HG02870 (cell line): Measurements from ENCODE around the gene CHD3.

Source experiments
- ATAC-seq: cut with Tn5 transposase; IDR thresholded peaks from one replicate; pipeline ENCODE4 v1.9.1; 2021; ENCODE audit warnings: mild to moderate bottlenecking, moderate library complexity; ENCODE audit not compliant: unreplicated experiment

The CHD3 gene

GRCh38 chr17:7893187-7893880, 4.7 kb downstream of the CHD3 start:
- ATAC-seq, result no peak

- no peak for ATAC-seq
These were observed 5.6 kb downstream of the CHD3 start for GRCh38 chr17:7894226-7894625.

- ATAC-seq, result no peak
These were observed 6.3 kb downstream of the CHD3 start for GRCh38 chr17:7894866-7895265.

- no peak for ATAC-seq
These were observed 8.5 kb downstream of the CHD3 start for GRCh38 chr17:7897090-7897489.

GRCh38 chr17:7897773-7898172, 9.2 kb downstream of the CHD3 start:
- no peak for ATAC-seq

GRCh38 chr17:7903154-7904103, 14.8 kb downstream of the CHD3 start:
- ATAC-seq, result no peak

GRCh38 chr17:7909089-7909488, 20.5 kb downstream of the CHD3 start:
- ATAC-seq, result no peak

- no peak for ATAC-seq
These were observed 21.7 kb downstream of the CHD3 start for GRCh38 chr17:7910281-7910680.

- no peak for ATAC-seq
These were observed 22.1 kb downstream of the CHD3 start for GRCh38 chr17:7910711-7911110.

GRCh38 chr17:7911116-7911515, 22.5 kb downstream of the CHD3 start:
- no peak for ATAC-seq

- no peak for ATAC-seq
These were observed 24.4 kb downstream of the CHD3 start for GRCh38 chr17:7912927-7913524.

GRCh38 chr17:7915179-7915610, 26.6 kb downstream of the CHD3 start:
- no peak for ATAC-seq

GRCh38 chr17:7915611-7916384, 27.2 kb downstream of the CHD3 start, which contains the start of gene RNF227:
Gene RNF227 (minus strand): TSS chr17:7916289. CDS start chr17:7916195, 94 bp downstream.
- peak; percentile 75 for ATAC-seq

GRCh38 chr17:7916385-7916682, 27.7 kb downstream of the CHD3 start:
- no peak for ATAC-seq

GRCh38 chr17:7916808-7917207, 28.2 kb downstream of the CHD3 start:
- ATAC-seq, result no peak

- ATAC-seq, result no peak
These were observed 33.8 kb downstream of the CHD3 start for GRCh38 chr17:7922269-7922844.

- no peak for ATAC-seq
These were observed 34.4 kb downstream of the CHD3 start for GRCh38 chr17:7922845-7923628.

GRCh38 chr17:7927596-7927995, 39.0 kb downstream of the CHD3 start:
- ATAC-seq, result no peak

GRCh38 chr17:7929158-7930023, 40.8 kb downstream of the CHD3 start, which contains the start of gene KCNAB3:
Gene KCNAB3 (minus strand): TSS chr17:7929856. CDS start chr17:7929435, 421 bp downstream.
- ATAC-seq, result no peak
